Measurements from ENCODE around the gene KCNAB1. TPM values are rescaled to one million over a fixed set of nuclear protein-coding genes. Genes with fewer than 3 reads are reported as not detected.

KCNAB1 gene
- polyA plus RNA-seq, 1 experiment: 0.07 TPM

GRCh38 chr3:156448300-156448699 is 327.9 kb downstream of the KCNAB1 start:
- ChIA-PET POLR2A (no interaction called here), CTCF (interaction anchor here (0.6 to 3.8 kb wide), 14 partner anchors 8 to 738 kb away, joined by 3 to 54 read pairs (median 8); no protein-coding TSS in a partner anchor)
- Histone ChIP-seq H3K4me3 (ENCODE audit: low read depth, low read length) (no peak overlapping the region), H3K27ac (ENCODE audit: low read depth, low read length) (no peak overlapping the region), H3K9me3 (ENCODE audit: control insufficient read depth, insufficient read depth, low read length) (no peaks in the 10 kb centered on the region), H3K27me3 (ENCODE audit: control insufficient read depth, insufficient read depth, low read length) (peaks cover 6% of the 10 kb centered on the region)
- no peak for DNase-seq (ENCODE audit: low read depth, low spot score)
- TF ChIP-seq CTCF (IDR thresholded peaks at IDR 0.05; ENCODE audit: low read depth, low read length): peak; percentile 71

- POLR2A ChIA-PET: no interaction called here
Observed at GRCh38 chr3:156449710-156450574, 329.6 kb downstream of the KCNAB1 start.

GRCh38 chr3:156455839-156456238 is 335.5 kb downstream of the KCNAB1 start:
- CTCF ChIA-PET: interaction anchor here (1.4 kb wide), 1 partner anchor 52 kb away, joined by 14 read pairs; no protein-coding TSS in a partner anchor
- no peak for TF ChIP-seq CTCF (IDR thresholded peaks at IDR 0.05; ENCODE audit: low read depth, low read length)
- peaks cover 4% of the 10 kb centered on the region for H3K27me3 ChIP-seq (ENCODE audit: control insufficient read depth, insufficient read depth, low read length)
- H3K4me3 ChIP-seq (ENCODE audit: low read depth, low read length): no peak overlapping the region
- no peak overlapping the region for H3K27ac ChIP-seq (ENCODE audit: low read depth, low read length)
- DNase-seq (ENCODE audit: low read depth, low spot score): no peak
- POLR2A ChIA-PET: no interaction called here
- H3K9me3 ChIP-seq (ENCODE audit: control insufficient read depth, insufficient read depth, low read length): no peaks in the 10 kb centered on the region

More at GRCh38 chr3:156449710-156450574, 329.6 kb downstream of the KCNAB1 start:
- no peak for DNase-seq (ENCODE audit: low read depth, low spot score)
- Histone ChIP-seq H3K9me3 (ENCODE audit: control insufficient read depth, insufficient read depth, low read length) (no peaks in the 10 kb centered on the region), H3K27ac (ENCODE audit: low read depth, low read length) (no peak overlapping the region), H3K27me3 (ENCODE audit: control insufficient read depth, insufficient read depth, low read length) (peaks cover 6% of the 10 kb centered on the region), H3K4me3 (ENCODE audit: low read depth, low read length) (no peak overlapping the region)
- CTCF ChIA-PET: interaction anchor here (0.7 to 3.8 kb wide), 31 partner anchors 9 to 681 kb away, joined by 3 to 54 read pairs (median 4); no protein-coding TSS in a partner anchor
- peak; percentile 62 for TF ChIP-seq CTCF (IDR thresholded peaks at IDR 0.05; ENCODE audit: low read depth, low read length)

- DNase-seq (ENCODE audit: low read depth, low spot score): no peak
- H3K27me3 ChIP-seq (ENCODE audit: control insufficient read depth, insufficient read depth, low read length): peaks cover 4% of the 10 kb centered on the region
- no peak for TF ChIP-seq CTCF (IDR thresholded peaks at IDR 0.05; ENCODE audit: low read depth, low read length)
- no peak overlapping the region for H3K4me3 ChIP-seq (ENCODE audit: low read depth, low read length)
- no peak overlapping the region for H3K27ac ChIP-seq (ENCODE audit: low read depth, low read length)
- ChIA-PET POLR2A (no interaction called here), CTCF (interaction anchor here (1.4 kb wide), 1 partner anchor 51 kb away, joined by 14 read pairs; no protein-coding TSS in a partner anchor)
- H3K9me3 ChIP-seq (ENCODE audit: control insufficient read depth, insufficient read depth, low read length): no peaks in the 10 kb centered on the region
Observed at GRCh38 chr3:156456771-156457224, 336.4 kb downstream of the KCNAB1 start.

- DNase-seq (ENCODE audit: low read depth, low spot score): no peak
- H3K27me3 ChIP-seq (ENCODE audit: control insufficient read depth, insufficient read depth, low read length): peaks cover 4% of the 10 kb centered on the region
- no peak overlapping the region for H3K27ac ChIP-seq (ENCODE audit: low read depth, low read length)
- ChIA-PET POLR2A (no interaction called here), CTCF (interaction anchor here (3.0 kb wide), 1 partner anchor 10 kb away, joined by 20 read pairs; no protein-coding TSS in a partner anchor)
- no peak overlapping the region for H3K4me3 ChIP-seq (ENCODE audit: low read depth, low read length)
- no peak for TF ChIP-seq CTCF (IDR thresholded peaks at IDR 0.05; ENCODE audit: low read depth, low read length)
- no peaks in the 10 kb centered on the region for H3K9me3 ChIP-seq (ENCODE audit: control insufficient read depth, insufficient read depth, low read length)
Observed at GRCh38 chr3:156459434-156459833, 339.1 kb downstream of the KCNAB1 start.

Data from AG04450 (cell line).